ENCODE data around the gene HNRNPA3. TPM values are rescaled to one million over a fixed set of nuclear protein-coding genes. Genes with fewer than 3 reads are reported as not detected.
A peak's percentile ranks its signal among the peaks of the same experiment; 100 is the strongest.

The HNRNPA3 gene
- total and polyA plus RNA-seq, 2 of the 13 experiments (the other 11 are each of a cell fraction or from before 2014, with no cell fraction given), result 73.3 to 97.7 TPM

GRCh38 chr2:177263451-177264208, 51.0 kb downstream of the HNRNPA3 start (continued):
- TF ChIP-seq, protein P1, sequence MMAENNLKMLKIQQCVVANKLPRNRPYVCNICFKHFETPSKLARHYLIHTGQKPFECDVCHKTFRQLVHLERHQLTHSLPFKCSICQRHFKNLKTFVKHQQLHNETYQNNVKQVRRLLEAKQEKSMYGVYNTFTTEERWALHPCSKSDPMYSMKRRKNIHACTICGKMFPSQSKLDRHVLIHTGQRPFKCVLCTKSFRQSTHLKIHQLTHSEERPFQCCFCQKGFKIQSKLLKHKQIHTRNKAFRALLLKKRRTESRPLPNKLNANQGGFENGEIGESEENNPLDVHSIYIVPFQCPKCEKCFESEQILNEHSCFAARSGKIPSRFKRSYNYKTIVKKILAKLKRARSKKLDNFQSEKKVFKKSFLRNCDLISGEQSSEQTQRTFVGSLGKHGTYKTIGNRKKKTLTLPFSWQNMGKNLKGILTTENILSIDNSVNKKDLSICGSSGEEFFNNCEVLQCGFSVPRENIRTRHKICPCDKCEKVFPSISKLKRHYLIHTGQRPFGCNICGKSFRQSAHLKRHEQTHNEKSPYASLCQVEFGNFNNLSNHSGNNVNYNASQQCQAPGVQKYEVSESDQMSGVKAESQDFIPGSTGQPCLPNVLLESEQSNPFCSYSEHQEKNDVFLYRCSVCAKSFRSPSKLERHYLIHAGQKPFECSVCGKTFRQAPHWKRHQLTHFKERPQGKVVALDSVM (CRISPR knock-in tag; IDR thresholded peaks at IDR 0.05), result peak; percentile 68
- TF ChIP-seq NAIF1 (CRISPR knock-in tag; IDR thresholded peaks at IDR 0.05; ENCODE audit: borderline replicate concordance) (no peak), TBX3 (IDR thresholded peaks at IDR 0.05; ENCODE audit: borderline replicate concordance) (peak; percentile 63), THAP7 (CRISPR knock-in tag; IDR thresholded peaks at IDR 0.05) (peak; percentile 74; the same call in 1 of the 2 replicates), PHF21A (CRISPR knock-in tag; IDR thresholded peaks at IDR 0.05) (peak; percentile 98), DPF2 (CRISPR knock-in tag; IDR thresholded peaks at IDR 0.05; ENCODE audit: borderline replicate concordance, low read depth) (peak; percentile 81), MIER2 (CRISPR knock-in tag; IDR thresholded peaks at IDR 0.05) (peak; percentile 87), ZNF740 (CRISPR knock-in tag; IDR thresholded peaks at IDR 0.05) (peak; percentile 73), EP300 (IDR thresholded peaks at IDR 0.05; ENCODE audit: low read depth in 2 of 2, low read length in 2 of 2) (peak; percentile 92 to 99), EP300 (CRISPR knock-in tag; IDR thresholded peaks at IDR 0.05; ENCODE audit: borderline replicate concordance) (peak; percentile 87), ZNF350 (CRISPR knock-in tag; IDR thresholded peaks at IDR 0.05; ENCODE audit: borderline replicate concordance, low read depth) (peak; percentile 98), GZF1 (CRISPR knock-in tag; IDR thresholded peaks at IDR 0.05) (peak; percentile 83), HOXA9 (CRISPR knock-in tag; IDR thresholded peaks at IDR 0.05; ENCODE audit: borderline replicate concordance) (no peak; the same call in 1 of the 2 replicates), ZBTB21 (CRISPR knock-in tag; IDR thresholded peaks at IDR 0.05) (peak; percentile 18; the same call in 1 of the 2 replicates), NR2F2 (IDR thresholded peaks at IDR 0.05; ENCODE audit: borderline replicate concordance, low read depth) (peak; percentile 74; the same call in 1 of the 2 replicates), MXD4 (CRISPR knock-in tag; IDR thresholded peaks at IDR 0.05) (peak; percentile 97), ZNF235 (CRISPR knock-in tag; IDR thresholded peaks at IDR 0.05; ENCODE audit: borderline replicate concordance) (peak; percentile 45), CHCHD3 (CRISPR knock-in tag; IDR thresholded peaks at IDR 0.05) (no peak)
- TF ChIP-seq, protein P2, sequence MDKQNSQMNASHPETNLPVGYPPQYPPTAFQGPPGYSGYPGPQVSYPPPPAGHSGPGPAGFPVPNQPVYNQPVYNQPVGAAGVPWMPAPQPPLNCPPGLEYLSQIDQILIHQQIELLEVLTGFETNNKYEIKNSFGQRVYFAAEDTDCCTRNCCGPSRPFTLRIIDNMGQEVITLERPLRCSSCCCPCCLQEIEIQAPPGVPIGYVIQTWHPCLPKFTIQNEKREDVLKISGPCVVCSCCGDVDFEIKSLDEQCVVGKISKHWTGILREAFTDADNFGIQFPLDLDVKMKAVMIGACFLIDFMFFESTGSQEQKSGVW (CRISPR knock-in tag; IDR thresholded peaks at IDR 0.05; ENCODE audit: borderline replicate concordance), result peak; percentile 84; the same call in 1 of the 2 replicates
- TF ChIP-seq, protein P3, sequence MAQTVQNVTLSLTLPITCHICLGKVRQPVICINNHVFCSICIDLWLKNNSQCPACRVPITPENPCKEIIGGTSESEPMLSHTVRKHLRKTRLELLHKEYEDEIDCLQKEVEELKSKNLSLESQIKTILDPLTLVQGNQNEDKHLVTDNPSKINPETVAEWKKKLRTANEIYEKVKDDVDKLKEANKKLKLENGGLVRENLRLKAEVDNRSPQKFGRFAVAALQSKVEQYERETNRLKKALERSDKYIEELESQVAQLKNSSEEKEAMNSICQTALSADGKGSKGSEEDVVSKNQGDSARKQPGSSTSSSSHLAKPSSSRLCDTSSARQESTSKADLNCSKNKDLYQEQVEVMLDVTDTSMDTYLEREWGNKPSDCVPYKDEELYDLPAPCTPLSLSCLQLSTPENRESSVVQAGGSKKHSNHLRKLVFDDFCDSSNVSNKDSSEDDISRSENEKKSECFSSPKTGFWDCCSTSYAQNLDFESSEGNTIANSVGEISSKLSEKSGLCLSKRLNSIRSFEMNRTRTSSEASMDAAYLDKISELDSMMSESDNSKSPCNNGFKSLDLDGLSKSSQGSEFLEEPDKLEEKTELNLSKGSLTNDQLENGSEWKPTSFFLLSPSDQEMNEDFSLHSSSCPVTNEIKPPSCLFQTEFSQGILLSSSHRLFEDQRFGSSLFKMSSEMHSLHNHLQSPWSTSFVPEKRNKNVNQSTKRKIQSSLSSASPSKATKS (CRISPR knock-in tag; IDR thresholded peaks at IDR 0.05), result 0 out of 2 replicates have a peak, but pooled peaks have one; percentile 52
- TF ChIP-seq, protein P4, sequence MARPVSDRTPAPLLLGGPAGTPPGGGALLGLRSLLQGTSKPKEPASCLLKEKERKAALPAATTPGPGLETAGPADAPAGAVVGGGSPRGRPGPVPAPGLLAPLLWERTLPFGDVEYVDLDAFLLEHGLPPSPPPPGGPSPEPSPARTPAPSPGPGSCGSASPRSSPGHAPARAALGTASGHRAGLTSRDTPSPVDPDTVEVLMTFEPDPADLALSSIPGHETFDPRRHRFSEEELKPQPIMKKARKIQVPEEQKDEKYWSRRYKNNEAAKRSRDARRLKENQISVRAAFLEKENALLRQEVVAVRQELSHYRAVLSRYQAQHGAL (CRISPR knock-in tag; IDR thresholded peaks at IDR 0.05; ENCODE audit: not compliant biosample characterization), result no peak

Measured in HepG2 (cell line).